Cardiac fibroblast (primary cell): ENCODE results near the gene CDSN.

ENCODE experiments used
- DNase-seq, 2 donors: peaks; one replicate each; pipeline versions ENCODE4 v3.0.0 to v3.0.0-alpha.2; 2010; ENCODE audit warnings: low read depth in 2 of 2
- H3K4me3 ChIP-seq, 2 donors: replicated peaks in 1 of 2; 1 replicate in 1 of 2; 2 replicates in 1 of 2; pipeline ENCODE4 v1.5.1; 2011; ENCODE audit warnings: low read depth in 2 of 2, low read length in 2 of 2, mild to moderate bottlenecking in 2 of 2, moderate library complexity in 1 of 2
- TF ChIP-seq, protein P1 (sequence below): IDR thresholded peaks from one replicate; pipeline ENCODE4 v1.5.1; 2011; ENCODE audit warnings: low read depth, mild to moderate bottlenecking, low read length, inconsistent platforms

Gene CDSN

GRCh38 chr6:31087494-31088089, 32.7 kb downstream of the CDSN start:
- peak; percentile 89 to 92 for DNase-seq
- TF ChIP-seq, protein P1, sequence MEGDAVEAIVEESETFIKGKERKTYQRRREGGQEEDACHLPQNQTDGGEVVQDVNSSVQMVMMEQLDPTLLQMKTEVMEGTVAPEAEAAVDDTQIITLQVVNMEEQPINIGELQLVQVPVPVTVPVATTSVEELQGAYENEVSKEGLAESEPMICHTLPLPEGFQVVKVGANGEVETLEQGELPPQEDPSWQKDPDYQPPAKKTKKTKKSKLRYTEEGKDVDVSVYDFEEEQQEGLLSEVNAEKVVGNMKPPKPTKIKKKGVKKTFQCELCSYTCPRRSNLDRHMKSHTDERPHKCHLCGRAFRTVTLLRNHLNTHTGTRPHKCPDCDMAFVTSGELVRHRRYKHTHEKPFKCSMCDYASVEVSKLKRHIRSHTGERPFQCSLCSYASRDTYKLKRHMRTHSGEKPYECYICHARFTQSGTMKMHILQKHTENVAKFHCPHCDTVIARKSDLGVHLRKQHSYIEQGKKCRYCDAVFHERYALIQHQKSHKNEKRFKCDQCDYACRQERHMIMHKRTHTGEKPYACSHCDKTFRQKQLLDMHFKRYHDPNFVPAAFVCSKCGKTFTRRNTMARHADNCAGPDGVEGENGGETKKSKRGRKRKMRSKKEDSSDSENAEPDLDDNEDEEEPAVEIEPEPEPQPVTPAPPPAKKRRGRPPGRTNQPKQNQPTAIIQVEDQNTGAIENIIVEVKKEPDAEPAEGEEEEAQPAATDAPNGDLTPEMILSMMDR, result peak; percentile 67
- no peak overlapping the region for H3K4me3 ChIP-seq

DNA sequence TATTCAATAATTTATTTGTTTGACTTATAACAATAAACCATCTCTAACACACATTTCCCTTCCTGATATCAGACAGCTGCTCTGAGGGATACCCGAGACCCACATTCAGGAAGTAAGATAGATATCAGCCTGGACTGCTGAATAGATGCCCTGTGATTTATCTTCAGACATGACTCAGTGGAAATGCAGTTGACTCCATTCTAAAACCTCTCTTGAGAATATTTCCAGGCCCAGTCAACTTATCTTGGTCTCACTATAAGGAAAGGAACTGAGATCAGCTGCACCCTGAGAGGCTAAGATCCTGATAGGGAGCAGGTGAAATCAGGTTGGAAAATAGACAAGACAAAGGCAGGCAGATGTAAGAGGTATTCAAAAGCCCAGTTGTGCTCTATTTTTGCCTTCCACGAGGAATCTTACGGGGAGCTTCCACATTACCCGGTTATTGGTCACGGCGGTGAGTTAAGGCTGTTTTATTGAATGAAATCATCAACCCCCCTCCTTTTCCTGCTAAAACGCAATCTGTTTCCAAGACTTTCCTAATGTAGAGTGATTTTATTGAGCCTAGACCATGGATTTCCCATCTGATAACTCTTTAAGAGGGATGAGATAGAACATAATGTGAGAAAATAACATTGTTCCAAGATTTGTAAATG, 33.3 kb downstream of the CDSN start:
- TF ChIP-seq, protein P1, result no peak
- no peak overlapping the region for H3K4me3 ChIP-seq
- peak; percentile 30 to 75 for DNase-seq

DNA sequence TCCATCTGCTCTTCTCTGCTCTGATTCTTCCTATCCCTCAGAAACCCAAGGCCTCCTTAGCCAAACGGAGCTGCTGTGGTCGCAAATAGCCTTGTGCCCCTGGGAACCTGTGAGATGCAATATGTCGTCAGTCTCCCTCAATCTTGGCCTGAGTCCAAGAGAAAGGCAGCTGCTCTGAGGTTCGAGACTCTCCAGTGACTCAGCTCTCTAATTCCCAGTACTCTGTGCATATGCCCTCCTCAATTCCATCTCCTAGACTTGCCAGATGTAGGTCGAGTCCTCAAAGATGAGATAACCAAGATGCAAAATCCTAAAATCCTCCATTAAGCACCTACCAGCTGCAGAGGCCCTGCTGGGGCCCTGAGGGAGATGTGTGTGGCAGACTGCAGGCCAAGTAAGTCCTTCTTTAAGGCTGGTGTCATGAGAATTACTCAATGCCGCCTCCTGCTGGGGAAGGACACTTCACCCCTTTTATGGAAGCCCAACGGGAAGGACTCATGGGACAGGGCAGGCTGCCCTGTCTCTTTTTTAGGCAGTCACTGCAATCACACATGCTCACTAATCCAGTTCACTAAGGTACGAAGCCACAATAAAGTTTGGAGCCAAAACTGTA, 36.4 kb downstream of the CDSN start:
- TF ChIP-seq, protein P1, result peak; percentile 62
- peak; percentile 76 to 91 for DNase-seq
- no peak overlapping the region for H3K4me3 ChIP-seq

- TF ChIP-seq, protein P1, result no peak
- DNase-seq, result no peak
- no peak overlapping the region for H3K4me3 ChIP-seq
Measured at GRCh38 chr6:31081872-31082271, 38.4 kb downstream of the CDSN start.

- DNase-seq, result peak; percentile 71 to 75
- no peak overlapping the region for H3K4me3 ChIP-seq
- TF ChIP-seq, protein P1, result peak; percentile 84
Measured at GRCh38 chr6:31079656-31080261, 40.5 kb downstream of the CDSN start.

GRCh38 chr6:31076611-31077010, 43.6 kb downstream of the CDSN start:
- H3K4me3 ChIP-seq, result no peak overlapping the region
- no peak for DNase-seq
- TF ChIP-seq, protein P1, result no peak
